GM23338 (cell line): Measurements from ENCODE around the gene PRDM8. TPM values are rescaled to one million over a fixed set of nuclear protein-coding genes. Genes with fewer than 3 reads are reported as not detected.
A peak's percentile ranks its signal among the peaks of the same experiment; 100 is the strongest.

Experiments
- ATAC-seq: fragments of 200-7000 bp; cut with Tn5 transposase; 3 replicates; pipeline ENCODE4 v1.9.1; 2020
- DNase-seq: peaks from one replicate; pipeline ENCODE4 v3.0.0-alpha.2; 2015; ENCODE audit warnings: low spot score
- H2AFZ ChIP-seq: fragments of 200-600 bp; sonication (generic); 2 replicates; pipeline ENCODE4 v1.8.0; 2016; ENCODE audit warnings: antibody characterized with exemption, mild to moderate bottlenecking, moderate library complexity
- H3F3A ChIP-seq: fragments of 200-600 bp; sonication (generic); replicated peaks from 2 replicates; pipeline ENCODE4 v1.8.0; 2017; ENCODE audit warnings: antibody characterized with exemption, mixed run types, low read depth
- H3K27ac ChIP-seq: fragments of 200-600 bp; sonication (generic); 2 replicates; pipeline ENCODE4 v1.6.1; 2016; ENCODE audit warnings: low read depth
- H3K27me3 ChIP-seq: fragments of 200-600 bp; sonication (generic); 2 replicates; pipeline ENCODE4 v1.8.0; 2016; ENCODE audit warnings: mild to moderate bottlenecking, mixed run types, moderate library complexity; ENCODE audit not compliant: insufficient read depth
- H3K36me3 ChIP-seq: fragments of 200-600 bp; sonication (generic); 2 replicates; pipeline ENCODE4 v1.8.0; 2016; ENCODE audit warnings: mild to moderate bottlenecking; ENCODE audit not compliant: insufficient read depth
- H3K4me1 ChIP-seq: fragments of 200-600 bp; sonication (generic); 2 replicates; pipeline ENCODE4 v1.8.0; 2016; ENCODE audit warnings: mild to moderate bottlenecking, moderate library complexity; ENCODE audit not compliant: insufficient read depth
- H3K4me2 ChIP-seq: fragments of 200-600 bp; sonication (generic); 2 replicates; pipeline ENCODE4 v1.7.1; 2017; ENCODE audit warnings: mixed run types
- H3K4me3 ChIP-seq: fragments of 200-600 bp; sonication (generic); 2 replicates; pipeline ENCODE4 v1.6.1; 2016; ENCODE audit warnings: mixed run types
- H3K79me2 ChIP-seq: fragments of 200-600 bp; sonication (generic); replicated peaks from 2 replicates; pipeline ENCODE4 v1.8.0; 2017; ENCODE audit warnings: mild to moderate bottlenecking; ENCODE audit not compliant: insufficient read depth
- H3K9me2 ChIP-seq: fragments of 200-600 bp; sonication (generic); 2 replicates; pipeline ENCODE4 v1.8.0; 2017; ENCODE audit not compliant: insufficient read depth
- H4K20me1 ChIP-seq: fragments of 200-600 bp; sonication (generic); replicated peaks from 2 replicates; pipeline ENCODE4 v1.8.0; 2017; ENCODE audit warnings: mild to moderate bottlenecking; ENCODE audit not compliant: insufficient read depth
- H3K27ac Mint-ChIP-seq: 2 replicates; pipeline ENCODE4 v1.8.0; 2020; ENCODE audit warnings: inconsistent platforms, mild to moderate bottlenecking, moderate library complexity, mixed read lengths
- H3K27me3 Mint-ChIP-seq: 3 replicates; pipeline ENCODE4 v1.8.0; 2022; ENCODE audit warnings: low read depth, mild to moderate bottlenecking, moderate library complexity, mixed read lengths, inconsistent platforms; ENCODE audit not compliant: insufficient read depth, poor library complexity
- H3K36me3 Mint-ChIP-seq: 3 replicates; pipeline ENCODE4 v1.8.0; 2021; ENCODE audit warnings: low read depth, mild to moderate bottlenecking, inconsistent platforms, moderate library complexity, mixed read lengths
- H3K4me1 Mint-ChIP-seq: 3 replicates; pipeline ENCODE4 v1.8.0; 2020; ENCODE audit warnings: mild to moderate bottlenecking, inconsistent platforms, mixed read lengths
- H3K4me3 Mint-ChIP-seq: 3 replicates; pipeline ENCODE4 v1.8.0; 2021; ENCODE audit warnings: moderate library complexity, mild to moderate bottlenecking, inconsistent platforms, mixed read lengths
- H3K9me3 Mint-ChIP-seq: 3 replicates; pipeline ENCODE4 v1.8.0; 2020; ENCODE audit warnings: moderate library complexity, mild to moderate bottlenecking, inconsistent platforms, mixed read lengths
- CREB1 ChIP-seq: fragments of 250-450 bp; sonication (Bioruptor Pico); IDR thresholded peaks from 2 replicates; pipeline ENCODE4 v1.5.0; 2020; ENCODE audit warnings: low read depth, mild to moderate bottlenecking, moderate library complexity
- ETS1 ChIP-seq: IDR thresholded peaks from 2 replicates; pipeline ENCODE4 v1.6.1; 2016; ENCODE audit warnings: antibody characterized with exemption
- EZH2 ChIP-seq: fragments of 200-600 bp; sonication (generic); IDR thresholded peaks from one replicate; pipeline ENCODE4 v1.8.0; 2017; ENCODE audit warnings: antibody characterized with exemption, mild to moderate bottlenecking, low read depth; ENCODE audit not compliant: unreplicated experiment
- EZH2phosphoT487 ChIP-seq: fragments of 200-600 bp; sonication (generic); IDR thresholded peaks from one replicate; pipeline ENCODE4 v1.8.1; 2018; ENCODE audit warnings: antibody characterized with exemption; ENCODE audit not compliant: unreplicated experiment
- NANOG ChIP-seq: IDR thresholded peaks from 2 replicates; pipeline ENCODE4 v1.6.1; 2016; ENCODE audit warnings: antibody characterized with exemption, borderline replicate concordance
- POLR2AphosphoS5 ChIP-seq: IDR thresholded peaks from 2 replicates; pipeline ENCODE4 v1.6.1; 2016; ENCODE audit warnings: antibody characterized with exemption, low read depth
- REST ChIP-seq: IDR thresholded peaks from one replicate; pipeline ENCODE4 v1.6.1; 2018; ENCODE audit warnings: antibody characterized with exemption; ENCODE audit not compliant: unreplicated experiment
- STAT1 ChIP-seq: IDR thresholded peaks from one replicate; pipeline ENCODE4 v1.6.1; 2016; ENCODE audit warnings: antibody characterized with exemption; ENCODE audit not compliant: unreplicated experiment
- ZNF114 ChIP-seq: fragments of 250-450 bp; sonication (Bioruptor Pico); IDR thresholded peaks from 2 replicates; pipeline ENCODE4 v1.5.0; 2020; ENCODE audit warnings: mild to moderate bottlenecking, moderate library complexity
- ZNF331 ChIP-seq: fragments of 250-450 bp; sonication (Bioruptor Pico); IDR thresholded peaks from 2 replicates; pipeline ENCODE4 v1.5.0; 2020; ENCODE audit warnings: low read depth, mild to moderate bottlenecking, moderate library complexity
- polyA plus RNA-seq: library from polyadenylated mRNA; unstranded; fragments of >200 nt; fragmentation: Nextera tagmentation; extraction: Ambion mirVana; gene quantifications from 2 replicates; pipeline ENCODE4 v1.2.1, GENCODE V29; 2016
- total RNA-seq: library from RNA; depleted of rRNA; stranded (reverse); fragments of >200 nt; shearing (Covaris generic); gene quantifications from 2 replicates; pipeline ENCODE4 v1.2.3, GENCODE V29; 2014
- TF ChIP-seq, protein P1 (sequence below): fragments of 250-450 bp; sonication (Bioruptor Pico); IDR thresholded peaks from 2 replicates; pipeline ENCODE4 v1.5.0; 2020; ENCODE audit warnings: mild to moderate bottlenecking, moderate library complexity

The PRDM8 gene
- total and polyA plus RNA-seq, 2 experiments from 2014 or later = 0.16 TPM; not detected in 1

DNA sequence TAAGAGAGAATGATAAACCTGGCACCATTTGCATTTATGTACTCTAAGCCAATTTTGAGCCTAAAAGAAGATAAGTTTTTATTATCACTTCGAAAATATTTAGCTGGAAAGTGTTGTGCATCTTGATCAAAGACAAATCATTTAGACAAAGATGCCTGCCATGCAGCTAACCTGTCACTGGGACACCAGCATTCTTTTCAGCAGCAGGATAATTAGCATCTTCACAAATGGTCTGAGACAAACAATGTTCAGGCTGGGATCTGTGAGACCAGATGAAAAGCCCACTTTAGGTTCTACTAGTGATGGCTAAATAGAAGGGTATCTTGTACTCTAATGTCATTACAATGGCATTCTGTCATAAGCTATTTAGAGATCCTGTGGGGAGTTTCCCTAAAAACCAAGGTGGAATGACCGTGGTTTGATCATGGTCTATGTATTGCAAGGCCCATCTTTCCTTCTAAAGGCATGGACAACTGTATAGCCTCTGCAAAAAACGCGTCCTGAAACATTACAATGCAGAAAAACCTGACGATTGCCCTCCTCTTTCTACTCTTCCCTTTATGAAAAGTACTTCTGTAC, 7.2 kb downstream of the PRDM8 start:
- Histone ChIP-seq H3K27ac (no peak overlapping the region), H3K4me2 (no peak overlapping the region), H3K9me2 (no peaks in the 10 kb centered on the region), H3K36me3 (no peaks in the 10 kb centered on the region), H3K4me3 (no peak overlapping the region), H3F3A (peaks cover 15% of the 10 kb centered on the region), H3K4me1 (peaks cover 25% of the 10 kb centered on the region), H3K27me3 (peaks cover 100% of the 10 kb centered on the region), H4K20me1 (peaks cover 38% of the 10 kb centered on the region), H2AFZ (no peak overlapping the region), H3K79me2 (no peaks in the 10 kb centered on the region)
- Mint-ChIP-seq H3K27me3 (peaks cover 92% of the 10 kb centered on the region), H3K36me3 (no peaks in the 10 kb centered on the region; the same call in 2 of the 3 replicates), H3K27ac (no peak overlapping the region), H3K4me1 (peaks cover 29% of the 10 kb centered on the region), H3K4me3 (no peak overlapping the region), H3K9me3 (peaks cover 11% of the 10 kb centered on the region; the same call in 2 of the 3 replicates)
- ATAC-seq (no peak), DNase-seq (no peak)
- peak; percentile 45 for TF ChIP-seq EZH2
- no peak for TF ChIP-seq ZNF331 (CRISPR knock-in tag)
- no peak for TF ChIP-seq REST
- TF ChIP-seq, protein P1, sequence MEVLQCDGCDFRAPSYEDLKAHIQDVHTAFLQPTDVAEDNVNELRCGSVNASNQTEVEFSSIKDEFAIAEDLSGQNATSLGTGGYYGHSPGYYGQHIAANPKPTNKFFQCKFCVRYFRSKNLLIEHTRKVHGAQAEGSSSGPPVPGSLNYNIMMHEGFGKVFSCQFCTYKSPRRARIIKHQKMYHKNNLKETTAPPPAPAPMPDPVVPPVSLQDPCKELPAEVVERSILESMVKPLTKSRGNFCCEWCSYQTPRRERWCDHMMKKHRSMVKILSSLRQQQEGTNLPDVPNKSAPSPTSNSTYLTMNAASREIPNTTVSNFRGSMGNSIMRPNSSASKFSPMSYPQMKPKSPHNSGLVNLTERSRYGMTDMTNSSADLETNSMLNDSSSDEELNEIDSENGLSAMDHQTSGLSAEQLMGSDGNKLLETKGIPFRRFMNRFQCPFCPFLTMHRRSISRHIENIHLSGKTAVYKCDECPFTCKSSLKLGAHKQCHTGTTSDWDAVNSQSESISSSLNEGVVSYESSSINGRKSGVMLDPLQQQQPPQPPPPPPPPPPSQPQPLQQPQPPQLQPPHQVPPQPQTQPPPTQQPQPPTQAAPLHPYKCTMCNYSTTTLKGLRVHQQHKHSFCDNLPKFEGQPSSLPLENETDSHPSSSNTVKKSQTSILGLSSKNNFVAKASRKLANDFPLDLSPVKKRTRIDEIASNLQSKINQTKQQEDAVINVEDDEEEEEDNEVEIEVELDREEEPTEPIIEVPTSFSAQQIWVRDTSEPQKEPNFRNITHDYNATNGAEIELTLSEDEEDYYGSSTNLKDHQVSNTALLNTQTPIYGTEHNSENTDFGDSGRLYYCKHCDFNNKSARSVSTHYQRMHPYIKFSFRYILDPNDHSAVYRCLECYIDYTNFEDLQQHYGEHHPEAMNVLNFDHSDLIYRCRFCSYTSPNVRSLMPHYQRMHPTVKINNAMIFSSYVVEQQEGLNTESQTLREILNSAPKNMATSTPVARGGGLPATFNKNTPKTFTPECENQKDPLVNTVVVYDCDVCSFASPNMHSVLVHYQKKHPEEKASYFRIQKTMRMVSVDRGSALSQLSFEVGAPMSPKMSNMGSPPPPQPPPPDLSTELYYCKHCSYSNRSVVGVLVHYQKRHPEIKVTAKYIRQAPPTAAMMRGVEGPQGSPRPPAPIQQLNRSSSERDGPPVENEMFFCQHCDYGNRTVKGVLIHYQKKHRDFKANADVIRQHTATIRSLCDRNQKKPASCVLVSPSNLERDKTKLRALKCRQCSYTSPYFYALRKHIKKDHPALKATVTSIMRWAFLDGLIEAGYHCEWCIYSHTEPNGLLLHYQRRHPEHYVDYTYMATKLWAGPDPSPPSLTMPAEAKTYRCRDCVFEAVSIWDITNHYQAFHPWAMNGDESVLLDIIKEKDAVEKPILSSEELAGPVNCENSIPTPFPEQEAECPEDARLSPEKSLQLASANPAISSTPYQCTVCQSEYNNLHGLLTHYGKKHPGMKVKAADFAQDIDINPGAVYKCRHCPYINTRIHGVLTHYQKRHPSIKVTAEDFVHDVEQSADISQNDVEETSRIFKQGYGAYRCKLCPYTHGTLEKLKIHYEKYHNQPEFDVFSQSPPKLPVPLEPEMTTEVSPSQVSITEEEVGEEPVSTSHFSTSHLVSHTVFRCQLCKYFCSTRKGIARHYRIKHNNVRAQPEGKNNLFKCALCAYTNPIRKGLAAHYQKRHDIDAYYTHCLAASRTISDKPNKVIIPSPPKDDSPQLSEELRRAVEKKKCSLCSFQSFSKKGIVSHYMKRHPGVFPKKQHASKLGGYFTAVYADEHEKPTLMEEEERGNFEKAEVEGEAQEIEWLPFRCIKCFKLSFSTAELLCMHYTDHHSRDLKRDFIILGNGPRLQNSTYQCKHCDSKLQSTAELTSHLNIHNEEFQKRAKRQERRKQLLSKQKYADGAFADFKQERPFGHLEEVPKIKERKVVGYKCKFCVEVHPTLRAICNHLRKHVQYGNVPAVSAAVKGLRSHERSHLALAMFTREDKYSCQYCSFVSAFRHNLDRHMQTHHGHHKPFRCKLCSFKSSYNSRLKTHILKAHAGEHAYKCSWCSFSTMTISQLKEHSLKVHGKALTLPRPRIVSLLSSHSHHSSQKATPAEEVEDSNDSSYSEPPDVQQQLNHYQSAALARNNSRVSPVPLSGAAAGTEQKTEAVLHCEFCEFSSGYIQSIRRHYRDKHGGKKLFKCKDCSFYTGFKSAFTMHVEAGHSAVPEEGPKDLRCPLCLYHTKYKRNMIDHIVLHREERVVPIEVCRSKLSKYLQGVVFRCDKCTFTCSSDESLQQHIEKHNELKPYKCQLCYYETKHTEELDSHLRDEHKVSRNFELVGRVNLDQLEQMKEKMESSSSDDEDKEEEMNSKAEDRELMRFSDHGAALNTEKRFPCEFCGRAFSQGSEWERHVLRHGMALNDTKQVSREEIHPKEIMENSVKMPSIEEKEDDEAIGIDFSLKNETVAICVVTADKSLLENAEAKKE = no peak
- TF ChIP-seq CREB1 (CRISPR knock-in tag) = no peak
- TF ChIP-seq POLR2AphosphoS5 = no peak
- TF ChIP-seq STAT1 = no peak
- TF ChIP-seq EZH2phosphoT487 = peak; percentile 56
- no peak for TF ChIP-seq ZNF114 (CRISPR knock-in tag)
- no peak for TF ChIP-seq NANOG
- TF ChIP-seq ETS1 = no peak
